ENCODE results near the gene EPHB1.

GRCh38 chr3:134988666-134989065, 193.6 kb downstream of the EPHB1 start:
- TF ChIP-seq CTCF (IDR thresholded peaks at IDR 0.05; ENCODE audit: low read depth, low read length, missing input control): no peak
- no peak for TF ChIP-seq REST (IDR thresholded peaks at IDR 0.05)
- TF ChIP-seq EGR1 (IDR thresholded peaks at IDR 0.05; ENCODE audit: low read depth in 2 of 2): no peak
- TF ChIP-seq, protein P1, sequence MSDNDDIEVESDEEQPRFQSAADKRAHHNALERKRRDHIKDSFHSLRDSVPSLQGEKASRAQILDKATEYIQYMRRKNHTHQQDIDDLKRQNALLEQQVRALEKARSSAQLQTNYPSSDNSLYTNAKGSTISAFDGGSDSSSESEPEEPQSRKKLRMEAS (IDR thresholded peaks at IDR 0.05): no peak
- no peak for TF ChIP-seq TAF1 (conservative IDR thresholded peaks at IDR 0.05)
- no peak for TF ChIP-seq RAD21 (IDR thresholded peaks at IDR 0.05)
- TF ChIP-seq GABPA (IDR thresholded peaks at IDR 0.05 in 1 of 2, conservative IDR thresholded peaks at IDR 0.05 in 1 of 2): no peak
- no peak for TF ChIP-seq SP1 (IDR thresholded peaks at IDR 0.05)
